IPS-11a (cell line): ENCODE results near the gene NFIC.
"Not testable (repeated sequence)": the region's sequence is repeated elsewhere in the genome, so short reads cannot be mapped to it uniquely, and the experiment has no call there.

Experiments
- H3K4me3 ChIP-seq: one replicate; pipeline ENCODE4 v1.5.1; 2013; ENCODE audit warnings: low read depth, low read length, control low read depth

NFIC gene

GRCh38 chr19:3396881-3397265 is 30.5 kb downstream of the NFIC start:
- no peak overlapping the region for H3K4me3 ChIP-seq

- H3K4me3 ChIP-seq, result no peak overlapping the region
Measured at GRCh38 chr19:3397266-3398022, 31.1 kb downstream of the NFIC start.

GRCh38 chr19:3398114-3398899 is 31.9 kb downstream of the NFIC start:
- H3K4me3 ChIP-seq, result no peak overlapping the region

- no peak overlapping the region for H3K4me3 ChIP-seq
Measured at GRCh38 chr19:3398900-3399278, 32.5 kb downstream of the NFIC start.

- H3K4me3 ChIP-seq, result not testable (repeated sequence)
Measured at GRCh38 chr19:3399311-3399710, 32.9 kb downstream of the NFIC start.

- no peak overlapping the region for H3K4me3 ChIP-seq
Measured at GRCh38 chr19:3401004-3401768, 34.8 kb downstream of the NFIC start.

GRCh38 chr19:3402631-3403443 is 36.5 kb downstream of the NFIC start:
- H3K4me3 ChIP-seq, result no peak overlapping the region

GRCh38 chr19:3403489-3404323 is 37.3 kb downstream of the NFIC start:
- no peak overlapping the region for H3K4me3 ChIP-seq

- no peak overlapping the region for H3K4me3 ChIP-seq
Measured at GRCh38 chr19:3404324-3405260, 38.2 kb downstream of the NFIC start.

GRCh38 chr19:3405261-3405653 is 38.9 kb downstream of the NFIC start:
- H3K4me3 ChIP-seq, result no peak overlapping the region

- no peak overlapping the region for H3K4me3 ChIP-seq
Measured at GRCh38 chr19:3406571-3407111, 40.3 kb downstream of the NFIC start.

- no peak overlapping the region for H3K4me3 ChIP-seq
Measured at GRCh38 chr19:3407556-3408516, 41.5 kb downstream of the NFIC start.

GRCh38 chr19:3408996-3409345 is 42.6 kb downstream of the NFIC start:
- H3K4me3 ChIP-seq, result no peak overlapping the region

- no peak overlapping the region for H3K4me3 ChIP-seq
Measured at GRCh38 chr19:3409346-3410064, 43.1 kb downstream of the NFIC start.

GRCh38 chr19:3411636-3412035 is 45.3 kb downstream of the NFIC start:
- H3K4me3 ChIP-seq, result no peak overlapping the region

- no peak overlapping the region for H3K4me3 ChIP-seq
Measured at GRCh38 chr19:3412066-3412465, 45.7 kb downstream of the NFIC start.

GRCh38 chr19:3413796-3414327 is 47.5 kb downstream of the NFIC start:
- H3K4me3 ChIP-seq, result no peak overlapping the region
